Amygdala (tissue), 56 donors: ENCODE data around the gene DDIT4L.
"Not testable (repeated sequence)": the region's sequence is repeated elsewhere in the genome, so short reads cannot be mapped to it uniquely, and the experiment has no call there.

Source experiments
- DNase-seq, 56 donors: peaks; one replicate each; lab custom pipeline; 2025; lab: John Stamatoyannopoulos, UW

The DDIT4L gene

GRCh38 chr4:100166297-100167039 is 23.8 kb downstream of the DDIT4L start:
- DNase-seq, result no peak

GRCh38 chr4:100165809-100166208 is 24.5 kb downstream of the DDIT4L start:
- DNase-seq, result no peak

GRCh38 chr4:100164808-100165760 is 25.2 kb downstream of the DDIT4L start:
- DNase-seq, result no peak

GRCh38 chr4:100162027-100162685 is 28.1 kb downstream of the DDIT4L start:
- DNase-seq, result no peak

GRCh38 chr4:100149190-100149589 is 41.1 kb downstream of the DDIT4L start:
- DNase-seq, result no peak

GRCh38 chr4:100147684-100148083 is 42.6 kb downstream of the DDIT4L start:
- no peak for DNase-seq

- no peak for DNase-seq
Measured at GRCh38 chr4:100147198-100147597, 43.1 kb downstream of the DDIT4L start.

- DNase-seq, result no peak
Measured at GRCh38 chr4:100146756-100147155, 43.5 kb downstream of the DDIT4L start.

- not testable (repeated sequence) for DNase-seq
Measured at GRCh38 chr4:100137320-100137719, 52.9 kb downstream of the DDIT4L start.
